Brain pericyte (primary cell): ENCODE results near the gene EFCAB10.
A peak's percentile ranks its signal among the peaks of the same experiment; 100 is the strongest.
"Not testable (repeated sequence)": the region's sequence is repeated elsewhere in the genome, so short reads cannot be mapped to it uniquely, and the experiment has no call there.

Experiments
- DNase-seq: peaks from one replicate; pipeline ENCODE4 v3.0.0-alpha.2; 2012; ENCODE audit warnings: low read depth, low spot score

EFCAB10 gene

DNA sequence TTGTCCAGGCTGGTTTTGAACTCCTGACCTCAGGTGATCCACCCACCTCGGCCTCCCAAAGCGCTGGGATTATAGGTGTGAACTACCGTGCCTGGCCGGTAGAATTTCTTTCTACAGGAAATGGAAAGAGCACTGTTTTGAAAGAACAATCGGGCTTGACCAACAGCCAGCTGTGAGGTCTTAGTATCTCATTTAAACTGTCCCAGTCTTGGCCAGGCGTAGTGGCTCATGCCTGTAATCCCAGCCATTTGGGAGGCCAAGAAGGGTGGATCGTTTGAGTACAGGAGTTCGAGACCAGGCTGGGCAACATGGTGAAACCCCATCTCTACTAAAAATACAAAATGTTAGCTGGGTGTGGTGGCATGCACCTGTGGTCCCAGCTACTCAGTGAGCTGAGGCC is 17.8 kb upstream of the EFCAB10 start:
- DNase-seq, result not testable (repeated sequence)

DNA sequence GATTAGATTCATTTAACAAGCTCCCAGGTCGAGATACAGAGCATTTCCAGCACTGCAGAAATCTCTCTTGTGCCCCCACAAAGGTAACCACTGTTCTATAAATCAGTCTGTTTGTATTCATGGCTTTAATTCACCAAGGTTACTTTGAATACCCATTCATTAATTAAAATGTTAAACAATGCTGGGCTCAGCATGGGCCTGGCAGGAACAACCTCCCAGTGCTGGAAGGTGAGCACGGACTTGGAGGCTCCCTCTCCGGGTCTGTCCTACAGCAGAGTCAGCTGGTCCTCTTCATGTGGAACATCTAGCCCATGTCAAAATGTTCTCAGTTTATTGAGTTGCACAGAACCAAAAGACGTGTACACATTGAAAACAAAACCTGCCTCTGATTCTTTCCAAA is 15.6 kb upstream of the EFCAB10 start:
- no peak for DNase-seq

DNA sequence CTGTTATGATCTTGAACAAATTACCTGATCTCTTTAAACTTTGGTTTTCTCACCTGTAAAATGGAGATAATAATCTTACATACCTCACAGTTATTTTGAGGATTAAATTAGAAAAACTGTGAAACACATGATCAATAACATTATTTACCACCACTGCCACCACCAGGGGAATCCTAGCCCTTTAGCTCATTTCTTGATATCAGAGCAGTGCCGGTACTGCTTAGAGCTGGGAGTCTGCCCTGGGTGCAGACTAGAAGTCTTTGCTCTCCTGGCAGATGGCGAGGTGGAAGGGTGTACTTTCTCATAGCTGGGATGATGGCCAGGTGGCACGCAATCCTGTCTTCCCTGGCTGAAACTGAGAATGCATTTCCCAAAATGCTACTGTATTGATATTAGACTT is 12.7 kb upstream of the EFCAB10 start:
- no peak for DNase-seq

DNA sequence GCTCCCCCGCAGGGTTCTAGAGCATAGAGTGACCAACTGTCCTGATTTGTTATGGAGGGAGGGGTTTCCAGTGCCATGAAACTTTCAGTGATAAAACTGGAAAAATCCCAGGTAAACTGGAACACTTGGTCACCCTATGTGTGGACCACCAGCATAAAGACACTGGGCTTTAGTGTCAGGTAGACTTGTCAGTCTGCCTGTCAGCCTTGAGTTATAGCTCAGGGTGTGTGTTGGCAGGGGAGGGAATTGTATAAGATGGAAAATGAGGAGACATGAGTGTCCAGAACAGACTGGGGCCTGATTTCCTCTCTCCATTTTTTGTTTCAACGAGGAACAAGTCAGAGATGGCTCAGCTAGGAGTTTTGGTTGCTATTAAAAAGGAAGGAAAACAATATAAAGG is 10.2 kb upstream of the EFCAB10 start:
- DNase-seq, result no peak

DNA sequence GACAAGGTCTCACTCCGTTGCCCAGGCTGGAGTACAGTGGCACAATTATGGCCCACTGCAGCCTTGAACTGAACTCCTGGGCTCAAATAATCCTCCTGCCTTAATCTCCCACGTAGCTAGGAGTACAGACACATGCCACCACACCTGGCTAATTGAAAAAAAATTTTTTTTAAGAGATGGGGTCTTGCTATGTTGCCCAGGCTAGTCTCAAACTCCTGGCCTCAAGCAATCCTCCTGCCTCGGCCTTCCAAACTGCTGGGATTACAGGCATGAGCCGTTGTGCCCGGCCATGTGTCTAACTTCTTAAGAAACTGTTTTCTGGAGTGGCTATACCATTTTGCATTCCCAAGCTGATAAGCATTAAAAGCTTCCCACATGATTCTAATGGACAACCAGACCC is 9.5 kb upstream of the EFCAB10 start:
- no peak for DNase-seq

DNA sequence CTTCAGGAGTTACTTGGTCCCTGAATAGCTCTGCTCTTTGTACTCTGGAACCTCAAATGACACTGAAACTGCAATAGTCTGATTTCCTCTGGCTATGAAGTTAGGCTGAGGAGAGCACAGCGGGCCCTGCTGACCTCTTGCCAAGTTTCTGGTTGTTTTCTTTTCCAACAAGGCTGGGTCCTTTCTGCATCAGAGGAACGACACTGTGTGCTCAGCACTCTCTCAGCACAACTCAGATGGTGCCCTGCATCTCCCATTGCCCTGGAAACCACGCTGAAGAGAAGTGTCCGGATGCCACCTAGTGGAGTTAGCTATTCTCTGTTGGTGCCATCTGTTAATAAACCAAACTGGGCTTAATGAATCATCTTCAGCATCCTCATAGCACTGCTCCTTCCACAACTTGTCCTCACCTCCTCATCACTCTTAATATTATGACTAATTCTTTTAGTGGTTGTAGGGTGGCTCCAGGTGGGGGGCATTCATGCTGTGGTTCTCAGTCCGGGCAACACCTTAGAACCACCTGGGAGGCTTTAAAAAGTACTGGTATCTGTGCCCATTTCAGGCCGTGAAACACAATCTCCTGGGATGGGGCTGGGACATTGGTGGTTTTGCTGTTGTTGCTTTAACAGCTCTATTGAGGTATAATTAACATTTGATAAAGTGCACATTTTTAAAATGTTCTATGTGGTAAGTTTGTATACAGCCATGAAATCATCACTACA is 8.2 kb upstream of the EFCAB10 start:
- peak; percentile 73 for DNase-seq

DNA sequence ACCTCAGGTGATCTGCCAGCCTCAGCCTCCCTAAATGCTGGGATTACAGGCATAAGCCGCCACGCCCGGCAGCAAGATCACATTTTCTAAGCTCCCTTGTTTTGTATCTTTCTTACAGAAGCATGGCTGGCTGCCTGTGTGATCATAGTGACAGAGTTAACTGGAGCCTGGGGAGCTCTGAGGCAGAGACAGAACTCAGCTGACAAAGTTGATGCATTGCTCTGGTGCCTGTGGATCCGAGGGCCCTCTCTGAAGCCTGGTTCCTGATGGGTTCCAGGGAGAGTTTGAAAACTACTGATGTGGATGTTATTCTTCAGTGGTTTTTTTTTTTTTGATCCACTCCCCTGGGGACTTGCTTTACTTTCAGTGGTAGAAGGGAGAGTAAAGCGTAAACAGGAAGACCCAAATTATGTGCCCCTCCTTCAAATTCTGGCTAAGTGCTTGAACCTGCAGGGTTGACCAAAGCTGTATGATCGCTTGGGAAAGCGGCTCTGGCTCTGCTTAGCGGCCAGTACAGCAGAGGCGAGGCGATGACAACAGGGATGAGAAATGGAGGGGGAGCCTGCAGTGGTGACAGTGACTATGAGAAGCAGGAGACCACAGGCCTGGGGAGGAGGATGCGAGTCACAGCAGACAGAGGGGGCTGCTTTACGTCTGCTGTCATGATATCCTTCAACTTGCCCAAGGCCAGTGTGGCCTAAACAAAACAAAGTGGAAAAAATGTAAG is 6.8 kb upstream of the EFCAB10 start:
- no peak for DNase-seq

DNA sequence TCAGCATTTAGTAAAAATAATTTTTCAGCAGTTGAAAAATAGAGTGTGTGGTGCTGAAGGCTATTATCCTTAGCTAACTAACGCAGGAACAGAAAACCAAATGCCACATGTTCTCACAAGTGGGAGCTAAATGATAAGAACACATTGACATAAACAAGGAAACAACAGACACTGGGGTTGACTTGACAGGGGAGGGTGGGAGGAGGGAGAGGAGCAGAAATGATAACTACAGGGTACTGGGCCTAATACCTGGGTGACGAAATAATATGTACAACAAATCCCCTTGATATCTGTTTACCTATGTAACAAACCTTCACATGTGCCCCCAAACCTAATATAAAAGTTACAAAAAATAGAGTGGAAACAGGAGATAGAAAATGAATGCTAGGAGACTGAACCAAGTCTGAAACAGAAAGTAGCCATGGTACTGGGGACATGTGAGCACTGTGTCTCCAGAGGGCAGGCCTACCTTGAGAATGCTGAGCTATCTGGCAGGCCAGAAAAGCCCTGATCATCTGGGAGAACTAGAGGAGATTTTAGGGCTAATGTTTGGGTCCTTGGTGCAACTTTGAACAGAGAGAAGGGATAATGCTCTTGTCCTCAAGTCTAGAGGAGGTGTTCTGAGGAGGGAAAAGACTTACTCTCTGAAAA is 4.7 kb upstream of the EFCAB10 start:
- DNase-seq, result no peak

DNA sequence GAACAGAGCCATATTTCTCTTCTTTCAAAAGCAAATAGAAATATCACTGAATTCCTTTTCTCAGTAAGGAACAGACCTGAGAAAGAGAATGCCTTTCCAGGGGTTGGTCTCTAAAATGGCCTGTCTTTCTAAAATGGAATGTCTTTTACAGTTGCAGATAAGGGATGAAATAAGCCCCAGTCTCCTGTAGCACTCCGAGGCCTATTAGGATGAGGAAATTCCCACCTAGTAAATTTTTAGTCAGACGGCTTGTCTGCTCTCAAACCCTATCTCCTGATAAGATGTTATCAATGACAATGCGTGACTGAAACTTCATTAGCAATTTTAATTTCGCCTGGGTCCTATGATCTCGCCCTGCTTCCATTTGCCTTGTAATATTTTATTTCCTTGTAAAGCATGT is 2.9 kb upstream of the EFCAB10 start:
- no peak for DNase-seq

DNA sequence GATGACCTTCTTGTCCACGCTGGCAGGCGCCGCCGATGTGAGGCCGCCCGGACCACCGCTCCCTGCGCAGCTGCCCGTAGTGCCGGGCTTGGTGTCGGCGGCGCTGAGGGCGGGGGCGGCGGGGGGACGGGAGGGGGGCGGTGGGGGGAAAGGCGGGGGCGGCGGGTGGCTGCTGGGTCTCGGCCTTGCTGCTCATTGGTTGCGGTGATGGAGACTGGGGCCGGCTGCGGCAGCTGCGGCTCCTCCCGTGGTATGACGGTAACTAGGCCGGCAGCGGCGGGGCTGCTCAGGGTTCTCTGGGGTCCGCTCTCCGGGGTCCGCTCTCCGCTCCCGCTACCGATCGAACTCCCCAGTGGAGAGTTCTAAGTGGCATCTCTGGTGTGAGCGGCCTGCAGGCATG is 1.8 kb upstream of the EFCAB10 start:
- DNase-seq, result no peak

DNA sequence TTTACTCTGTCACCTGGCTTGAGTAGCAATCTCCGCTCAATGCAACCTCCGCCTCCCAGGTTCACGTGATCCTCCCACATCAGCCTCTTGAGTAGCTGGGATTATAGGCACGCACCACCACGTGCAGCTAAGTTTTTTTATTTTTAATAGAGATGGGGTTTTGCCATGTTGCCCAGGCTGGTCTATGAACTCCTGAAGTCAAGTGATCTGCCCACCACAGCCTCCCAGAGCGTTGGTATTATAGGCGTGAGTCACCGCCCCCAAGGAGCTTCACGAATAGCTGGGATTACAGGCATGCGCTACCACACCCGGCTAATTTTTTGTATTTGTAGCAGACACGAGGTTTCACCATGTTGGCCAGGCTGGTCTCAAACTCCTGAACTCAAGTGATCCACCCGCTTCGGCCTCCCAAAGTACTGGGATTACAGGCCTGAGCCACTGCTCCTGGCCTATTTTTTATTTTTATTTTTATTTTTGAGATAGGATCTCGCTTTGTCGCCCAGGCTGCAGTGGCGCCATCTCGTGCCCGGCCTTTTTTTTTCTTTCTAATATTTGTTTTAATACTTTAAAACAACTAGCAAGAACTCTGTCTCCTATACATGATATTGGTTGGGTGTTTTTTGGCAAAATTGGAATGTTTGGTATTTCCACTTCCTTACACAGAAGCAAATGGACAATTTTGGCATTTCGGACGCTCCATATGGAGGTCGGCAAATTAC is 1.1 kb downstream of the EFCAB10 start:
- no peak for DNase-seq

DNA sequence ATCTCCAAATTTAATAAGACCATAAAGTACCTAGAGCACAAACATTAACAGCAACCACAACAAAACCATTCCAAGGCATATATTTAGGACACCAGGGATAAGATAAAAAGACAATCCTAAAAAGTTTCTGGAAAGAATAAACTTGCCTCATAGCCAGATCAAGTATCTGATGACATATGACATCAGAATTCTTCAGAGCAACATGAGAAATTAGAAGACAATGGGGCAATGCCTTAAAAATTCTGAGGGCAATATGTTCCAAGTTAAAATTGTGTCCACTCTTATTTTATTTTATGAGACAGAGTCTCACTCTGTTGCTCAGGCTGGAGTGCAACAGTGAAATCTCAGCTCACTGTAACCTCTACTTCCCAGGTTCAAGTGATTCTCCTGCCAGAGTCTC is 2.8 kb downstream of the EFCAB10 start:
- DNase-seq, result no peak

DNA sequence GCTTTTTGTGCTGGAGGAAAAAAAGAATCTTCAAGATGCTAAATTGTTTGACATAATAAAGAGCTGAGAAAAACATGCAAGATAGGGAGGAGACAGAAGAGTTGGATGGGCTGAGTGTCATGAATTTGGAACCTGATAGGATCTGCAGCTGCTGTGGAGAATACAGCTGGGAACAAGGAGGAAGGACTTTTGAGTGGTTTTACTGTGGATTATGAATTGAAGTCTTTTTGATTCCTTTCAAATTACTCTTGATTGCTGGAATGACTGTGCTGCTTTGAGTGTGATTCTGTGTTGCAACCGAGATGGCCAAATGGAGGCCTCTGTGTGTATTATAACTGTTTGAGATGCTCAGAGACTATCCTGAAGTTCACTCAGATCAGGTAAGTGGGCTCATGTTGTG is 4.0 kb downstream of the EFCAB10 start:
- DNase-seq, result no peak

DNA sequence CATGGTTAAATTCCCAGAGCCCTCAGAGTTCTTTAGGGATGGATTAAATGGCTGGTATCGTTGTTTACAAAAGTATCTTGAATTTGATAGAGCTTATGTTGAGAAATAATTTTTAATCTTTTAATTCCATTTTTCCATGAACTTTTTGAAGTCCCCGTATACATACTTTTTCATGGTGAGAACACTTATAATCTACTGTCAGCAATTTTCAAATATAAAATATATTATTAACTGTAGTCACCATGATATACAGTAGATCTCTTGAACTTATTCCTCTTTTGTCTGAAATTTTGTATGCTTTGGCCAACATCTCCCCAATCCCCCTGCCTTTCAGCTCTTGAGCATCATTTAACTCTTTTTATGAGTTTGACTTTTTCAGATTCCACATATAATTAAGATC is 9.4 kb downstream of the EFCAB10 start:
- DNase-seq, result no peak

DNA sequence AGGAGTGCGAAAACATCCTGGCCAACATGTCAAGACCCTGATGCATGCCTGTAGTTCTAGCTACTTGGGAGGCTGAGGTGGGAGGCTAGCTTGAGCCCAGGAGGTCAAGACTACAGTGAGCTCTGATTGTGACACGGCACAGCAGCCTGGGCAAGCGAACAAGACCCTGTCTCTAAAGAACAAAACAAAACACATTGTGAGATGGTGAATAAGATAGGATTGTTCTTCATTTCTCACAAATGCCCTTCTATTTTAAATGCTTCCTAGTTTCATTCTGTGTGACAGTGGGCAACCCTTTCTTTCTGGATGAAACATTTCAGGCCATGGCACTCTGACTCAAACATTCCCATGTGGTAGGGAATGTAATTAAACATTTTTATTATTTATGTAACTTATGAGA is 13.5 kb downstream of the EFCAB10 start:
- DNase-seq, result no peak

DNA sequence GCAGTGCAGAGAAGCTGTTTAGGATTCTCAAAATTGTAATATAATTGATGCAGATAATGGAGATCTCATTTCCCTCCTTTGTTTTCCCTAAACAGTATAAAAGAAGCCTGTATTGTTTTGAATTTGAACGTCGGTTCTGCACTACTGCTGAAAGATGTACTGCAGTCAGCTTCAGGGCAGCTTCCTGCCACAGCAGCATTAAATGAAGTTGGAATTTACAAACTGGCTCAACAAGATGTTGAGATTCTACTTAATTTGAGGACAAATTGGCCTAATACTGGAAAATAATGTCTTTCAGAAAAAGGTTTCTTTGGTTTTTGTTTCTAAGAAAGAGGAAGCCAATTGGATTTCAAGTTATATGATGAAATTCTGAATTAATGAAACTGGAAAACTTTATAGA is 14.3 kb downstream of the EFCAB10 start:
- no peak for DNase-seq

DNA sequence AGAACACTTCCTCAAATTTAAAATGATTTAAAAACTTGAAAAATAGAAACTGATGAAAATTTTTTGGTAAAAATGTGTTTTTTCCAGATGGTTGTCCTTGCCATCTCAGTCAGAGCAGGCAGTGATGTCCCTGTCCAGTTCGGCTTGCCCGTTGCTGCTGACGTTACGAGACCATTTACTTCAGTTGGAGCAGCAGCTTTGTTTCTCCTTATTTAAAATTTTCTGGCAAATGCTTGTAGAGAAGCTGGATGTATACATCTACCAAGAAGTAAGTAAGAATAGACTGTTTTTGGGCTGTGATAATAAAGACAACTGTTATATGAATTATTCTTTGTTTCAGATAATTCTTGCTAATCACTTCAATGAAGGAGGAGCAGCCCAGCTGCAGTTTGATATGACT is 16.1 kb downstream of the EFCAB10 start:
- DNase-seq, result no peak

DNA sequence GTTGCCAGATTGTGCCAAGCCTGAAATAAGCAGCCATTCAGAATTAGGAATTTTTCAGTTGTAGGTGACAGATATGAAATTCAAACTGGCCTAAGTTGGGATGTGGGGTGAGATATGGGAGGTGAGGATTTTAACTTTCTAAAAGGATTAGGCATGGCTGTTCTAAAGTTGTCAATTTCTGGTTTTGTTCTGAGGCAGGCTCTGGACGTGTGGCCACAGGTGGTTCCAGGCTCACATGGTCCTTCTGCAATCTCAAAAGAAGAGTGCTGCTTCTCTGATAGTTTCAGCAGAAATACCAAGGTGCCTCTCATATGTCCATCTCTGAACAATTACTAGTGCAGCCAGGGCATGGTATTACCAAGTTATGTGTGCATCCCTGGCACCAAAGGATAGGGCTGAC is 21.4 kb downstream of the EFCAB10 start:
- no peak for DNase-seq

DNA sequence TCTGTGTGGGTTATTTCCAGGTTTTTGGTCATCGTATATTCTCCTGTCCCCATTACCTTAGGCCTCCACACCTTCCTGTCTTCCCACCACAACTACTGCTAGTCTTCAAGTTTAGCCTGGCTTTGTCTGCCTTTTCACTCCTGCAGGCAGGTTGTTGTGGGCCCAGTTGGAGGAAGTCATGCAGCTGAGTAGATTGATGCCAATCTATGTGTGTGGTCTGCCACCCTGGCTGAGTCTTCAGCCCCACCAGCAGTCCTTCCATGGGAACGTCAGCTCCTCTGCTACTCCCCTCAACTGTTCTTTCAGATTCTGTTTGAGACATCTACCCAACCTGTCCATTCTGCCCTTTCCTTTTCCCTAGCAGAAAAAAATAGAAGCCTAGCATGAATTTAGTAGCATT is 43.0 kb downstream of the EFCAB10 start:
- no peak for DNase-seq

DNA sequence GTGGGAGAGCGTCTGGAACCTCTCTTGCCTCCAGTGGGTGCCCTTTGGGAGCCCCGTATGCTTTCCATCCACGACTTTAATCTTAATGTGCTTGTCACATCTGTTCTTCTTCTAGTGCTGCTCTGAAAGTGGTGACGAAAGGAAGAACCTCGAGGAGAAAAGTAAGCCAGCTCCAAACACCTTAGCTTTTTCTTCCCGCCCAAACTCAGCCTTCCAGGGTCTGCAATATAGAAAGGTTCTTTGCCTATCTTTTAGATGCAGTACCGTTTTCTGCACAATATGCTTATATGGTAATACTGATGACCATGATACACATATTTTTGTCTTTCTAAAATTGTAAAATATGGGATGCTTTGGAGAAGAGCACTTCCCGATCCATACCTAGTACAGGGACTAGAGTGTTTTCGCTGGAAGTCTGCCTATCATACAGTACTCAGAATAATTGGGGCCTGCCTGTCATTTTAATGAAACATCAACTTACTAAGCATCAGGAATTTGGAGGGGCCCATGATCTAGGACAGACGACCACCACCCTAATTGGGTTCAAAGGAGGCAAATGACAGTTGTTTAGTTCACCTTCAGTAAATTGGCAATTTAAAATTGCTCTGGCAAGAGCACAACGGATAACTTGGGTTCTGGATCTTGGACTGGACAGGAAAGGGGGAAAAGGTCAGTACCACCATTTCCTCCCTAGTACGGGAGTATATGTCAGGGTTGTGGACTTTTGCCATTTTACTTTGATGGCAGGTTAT is 48.4 kb downstream of the EFCAB10 start:
- DNase-seq, result no peak

DNA sequence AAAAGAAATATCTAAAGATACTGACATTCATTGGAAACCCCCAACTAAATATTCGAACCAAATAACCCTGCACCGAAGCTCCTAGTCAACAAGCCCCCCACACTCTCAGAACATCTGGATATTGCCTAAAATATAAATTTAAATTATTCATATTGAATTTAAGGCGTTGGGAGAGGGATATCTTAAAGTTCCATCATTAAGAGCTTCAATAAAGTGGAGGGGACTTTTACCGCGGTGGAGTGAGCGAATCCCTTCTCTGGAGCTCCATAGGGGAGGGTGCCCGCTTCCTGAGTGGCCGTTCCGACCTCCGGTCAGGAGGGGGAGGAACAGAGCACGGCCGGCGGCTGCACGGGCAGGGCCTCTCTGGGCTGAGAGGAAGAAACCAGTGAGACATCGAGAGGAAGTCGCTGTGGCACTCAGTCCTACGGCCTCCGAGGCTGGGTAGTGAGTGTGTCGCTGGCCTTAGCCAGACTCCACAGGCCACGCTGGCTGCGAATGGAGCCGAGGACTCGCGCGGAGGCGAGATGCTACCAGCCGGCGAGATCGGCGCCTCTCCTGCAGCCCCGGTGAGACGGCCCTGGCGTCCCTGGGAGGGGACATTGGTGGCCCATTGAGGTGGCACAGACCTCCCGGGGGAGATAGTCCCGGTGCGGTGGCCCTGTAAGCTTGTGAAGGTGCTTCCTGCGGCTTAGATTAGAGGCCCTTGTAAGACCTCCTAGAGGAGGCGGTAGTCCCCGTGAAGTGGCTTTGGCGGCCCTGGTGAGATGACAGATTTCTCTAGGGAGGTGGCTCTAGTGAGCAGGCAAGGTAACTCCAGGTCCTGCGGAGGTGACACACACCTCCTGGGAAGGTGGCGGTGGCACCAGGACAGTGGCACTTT is 49.3 kb downstream of the EFCAB10 start, which contains the start of gene RINT1:
RINT1 (plus strand) TSS at position 410 of the 880 bp plus-strand sequence; CDS start at position 525, 115 bp downstream.
- peak; percentile 76 for DNase-seq
